HuH-7 (cell line): Measurements from ENCODE around the gene PPP1R1C.

Source experiments
- DNase-seq: peaks from one replicate; pipeline ENCODE4 v3.0.0; 2011; ENCODE audit warnings: low spot score

Gene PPP1R1C

DNA sequence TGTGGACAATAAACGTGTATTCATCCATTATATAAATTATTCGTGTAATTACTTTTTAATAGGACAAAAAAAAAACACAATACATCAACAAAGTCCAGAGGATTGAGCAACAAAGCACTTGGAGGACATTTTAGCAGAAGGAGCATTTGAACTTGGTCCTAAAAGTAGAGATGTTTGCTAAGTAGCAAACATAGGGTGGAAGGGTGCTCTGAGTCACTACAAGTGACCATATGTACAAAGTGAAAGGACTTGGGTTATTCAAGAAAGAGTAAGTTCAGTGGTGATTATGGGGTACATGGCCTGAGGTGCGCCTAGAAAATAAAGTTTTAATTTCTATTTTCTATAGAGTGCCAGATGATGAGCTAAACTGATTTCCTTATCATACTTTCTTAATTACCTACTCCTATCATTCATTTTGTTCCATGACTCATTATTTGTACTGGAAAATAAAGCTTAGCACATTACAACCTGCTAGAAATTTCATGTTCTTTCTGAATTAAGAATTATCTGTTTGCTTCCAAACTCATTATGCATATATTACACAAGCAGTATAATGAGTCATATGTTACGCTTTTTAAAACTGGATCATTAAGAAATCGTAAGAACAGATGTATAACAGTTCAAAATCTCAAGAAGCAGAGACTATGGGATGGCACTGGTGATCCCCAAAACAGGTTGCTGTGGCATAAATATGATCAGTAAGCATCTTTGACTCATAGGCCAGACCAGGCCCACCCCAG is 13.1 kb upstream of the PPP1R1C start:
- DNase-seq = no peak

DNA sequence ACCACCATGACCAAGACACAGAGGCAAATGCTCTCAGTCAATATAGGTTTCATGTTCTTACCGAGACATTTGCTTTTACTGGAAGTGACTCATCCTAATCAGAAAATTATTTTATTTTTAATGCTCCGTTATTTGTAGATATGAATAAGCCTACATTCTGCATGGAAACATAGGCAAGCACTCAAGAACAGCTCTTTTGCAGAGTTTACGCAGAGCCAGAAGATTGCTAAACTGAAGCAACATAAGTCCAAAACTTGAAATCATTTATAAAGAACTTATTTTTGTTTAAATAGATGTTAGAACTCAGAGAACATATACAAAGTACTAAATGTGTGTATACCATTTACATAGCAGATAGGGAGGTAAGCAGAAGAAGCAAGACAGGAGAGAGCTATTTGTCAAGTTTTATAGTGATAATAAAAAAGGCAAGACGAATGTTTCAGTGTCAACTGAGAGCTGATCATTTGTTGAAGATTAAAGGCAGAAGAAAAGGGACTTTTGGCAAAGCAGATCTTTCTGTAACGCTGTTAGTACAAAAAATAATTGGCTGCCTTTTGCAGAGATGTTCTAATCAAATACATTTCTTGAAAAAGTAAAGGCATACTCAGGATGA is 12.4 kb upstream of the PPP1R1C start:
- no peak for DNase-seq

DNA sequence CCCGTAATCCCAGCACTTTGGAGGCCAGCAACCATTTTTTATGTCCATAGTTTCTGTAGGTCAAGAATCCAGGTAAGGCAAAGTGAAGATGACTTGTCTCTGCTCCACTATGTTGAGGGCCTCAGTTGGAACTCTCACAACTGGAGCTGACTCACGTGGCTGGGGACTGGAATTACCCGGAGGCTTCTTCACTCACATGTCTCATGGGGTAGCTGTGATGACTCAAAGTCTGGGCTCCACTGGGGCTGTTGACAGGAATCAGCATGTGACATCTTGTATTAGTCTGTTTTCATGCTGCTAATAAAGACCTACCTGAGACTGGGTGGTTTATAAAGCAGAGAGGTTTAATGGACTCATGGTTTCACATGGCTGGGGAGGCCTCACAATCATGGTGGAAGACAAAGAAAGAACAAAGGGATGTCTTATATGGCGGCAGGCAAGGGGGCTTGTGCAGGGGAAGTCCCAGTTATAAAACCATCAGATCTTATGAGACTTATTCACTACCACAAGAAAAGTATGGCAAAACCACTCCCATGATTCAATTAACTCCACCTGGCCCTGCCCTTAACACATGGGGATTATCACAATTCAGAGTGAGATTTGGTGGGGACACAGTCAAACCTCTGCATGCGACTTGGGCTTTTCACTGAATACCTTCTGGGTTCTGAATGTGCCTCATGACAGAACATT is 7.8 kb upstream of the PPP1R1C start:
- no peak for DNase-seq

DNA sequence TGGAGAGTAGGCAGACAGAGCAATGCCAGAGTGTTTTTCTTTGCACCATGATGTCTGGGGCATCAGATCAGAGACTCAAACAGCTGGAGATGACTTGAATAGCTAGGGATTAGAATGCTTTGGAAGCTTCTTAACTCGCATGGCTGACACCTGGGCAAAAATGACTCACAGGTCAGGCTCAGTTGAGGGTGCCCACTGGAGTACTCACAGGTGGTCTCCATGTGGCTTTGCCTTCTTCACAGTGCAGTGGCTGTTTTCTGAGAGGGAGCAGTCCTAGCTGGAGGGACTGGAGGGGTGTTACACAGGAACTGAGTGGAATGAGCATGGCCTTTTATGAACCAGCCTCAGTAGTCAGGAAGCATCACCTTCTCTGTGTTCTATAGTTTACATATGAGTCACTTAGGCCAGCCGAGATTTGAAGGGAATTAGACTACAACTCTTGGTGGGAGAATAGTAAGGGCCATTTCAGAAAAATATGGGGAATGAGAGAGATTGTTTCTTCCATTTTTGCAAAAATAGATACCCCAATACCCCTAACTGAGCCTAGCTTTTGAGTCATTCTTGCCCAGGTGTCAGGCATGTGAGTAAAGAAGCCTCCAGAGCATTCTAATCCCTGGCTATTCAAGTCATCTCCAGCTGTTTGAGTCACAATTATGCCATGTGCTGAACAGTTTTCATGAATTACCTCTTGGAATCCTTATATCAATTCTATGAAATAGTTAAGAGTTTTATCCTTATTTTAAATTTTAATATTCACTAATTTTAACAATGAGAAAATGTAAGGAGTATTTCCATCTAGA is 7.1 kb upstream of the PPP1R1C start:
- no peak for DNase-seq

DNA sequence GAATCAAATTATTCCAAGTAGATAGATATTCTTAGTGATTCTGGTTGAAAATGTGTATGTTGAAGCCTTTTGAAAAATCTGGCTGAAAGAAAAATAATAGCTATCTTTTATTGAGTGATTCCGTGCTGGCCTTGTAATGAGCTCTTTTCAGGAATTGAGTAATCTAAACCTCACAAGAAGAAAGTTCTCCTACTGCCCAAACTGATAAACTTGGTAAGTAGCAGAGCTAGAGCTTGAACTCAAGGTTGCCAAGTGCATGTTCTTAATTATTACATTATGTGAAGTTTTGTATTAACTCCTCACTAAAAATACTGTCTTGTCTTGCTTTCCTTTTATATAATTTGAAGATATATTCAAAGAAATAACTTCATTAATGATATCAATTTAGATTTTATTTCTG is 1.6 kb upstream of the PPP1R1C start:
- DNase-seq = no peak

DNA sequence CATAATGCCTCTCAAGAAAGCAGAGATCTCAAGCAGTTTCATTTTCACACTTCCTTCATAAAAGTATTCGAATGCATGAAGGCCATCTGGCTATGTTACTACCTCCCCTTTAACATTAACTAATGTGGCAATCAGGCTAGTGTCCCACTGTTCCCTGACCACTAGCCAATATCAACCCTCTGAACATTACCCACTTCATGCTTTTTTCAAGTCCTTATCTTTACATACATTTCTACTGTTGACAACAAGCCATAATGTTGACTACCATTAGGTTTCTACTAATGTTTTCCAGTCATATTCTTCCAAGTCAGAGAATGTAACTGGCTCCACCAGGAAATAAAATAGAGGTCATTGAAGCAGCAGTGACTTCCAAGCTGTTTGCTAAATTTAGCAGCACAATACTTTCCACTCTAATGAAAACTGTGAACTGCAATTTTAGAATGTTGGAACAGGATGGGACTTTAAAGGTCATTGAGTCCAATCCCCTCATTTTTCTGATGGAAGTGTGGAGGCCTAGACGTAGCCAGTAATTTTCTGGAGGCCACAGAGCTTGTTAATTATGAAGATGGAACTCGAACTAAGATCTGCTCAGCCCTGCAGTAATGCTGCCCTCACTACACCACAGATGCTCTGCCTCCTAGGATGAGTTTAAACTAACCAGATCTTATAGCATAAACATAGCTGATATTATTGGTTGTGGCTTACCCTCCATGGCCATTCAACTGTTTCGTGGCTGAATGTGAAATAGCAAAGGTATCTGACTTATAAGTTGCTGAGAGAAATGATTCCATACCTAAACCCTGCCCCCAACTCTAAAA is 630 bp upstream of the PPP1R1C start:
- DNase-seq = no peak

DNA sequence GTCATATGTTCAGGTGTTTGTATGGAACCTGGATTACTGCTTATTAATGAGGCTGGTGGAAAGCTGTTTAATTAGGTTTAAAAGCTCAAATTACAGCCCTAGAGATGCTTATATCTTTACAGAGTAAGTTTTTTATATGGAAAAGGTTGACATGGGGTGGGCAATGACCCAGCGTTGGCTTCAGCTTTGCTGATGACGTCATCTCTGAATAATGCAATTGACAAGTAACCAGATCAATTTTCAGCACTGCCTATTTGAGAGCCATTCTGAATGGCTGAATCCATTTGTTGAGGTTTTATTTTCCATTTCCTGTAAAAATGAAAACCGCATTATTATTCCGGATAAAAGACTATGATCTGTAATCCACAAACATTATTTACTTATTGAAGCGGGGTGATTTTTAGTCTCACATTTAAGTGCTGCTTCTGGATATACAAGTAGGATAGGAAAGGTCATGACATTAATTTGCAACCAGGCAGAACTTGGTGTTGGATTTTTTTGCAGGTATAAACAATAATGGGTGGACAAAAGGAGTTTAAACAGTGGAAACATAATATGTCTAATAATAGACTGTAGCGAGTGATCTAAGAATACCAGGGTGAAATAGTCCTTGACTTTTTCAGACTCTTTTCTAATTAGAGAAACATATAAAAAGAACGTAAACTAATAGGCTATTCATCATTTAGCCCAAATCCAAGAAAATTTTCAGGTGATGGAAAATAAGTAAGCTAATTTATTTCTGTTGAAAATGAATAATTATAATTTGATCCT is 2.7 kb downstream of the PPP1R1C start:
- no peak for DNase-seq

DNA sequence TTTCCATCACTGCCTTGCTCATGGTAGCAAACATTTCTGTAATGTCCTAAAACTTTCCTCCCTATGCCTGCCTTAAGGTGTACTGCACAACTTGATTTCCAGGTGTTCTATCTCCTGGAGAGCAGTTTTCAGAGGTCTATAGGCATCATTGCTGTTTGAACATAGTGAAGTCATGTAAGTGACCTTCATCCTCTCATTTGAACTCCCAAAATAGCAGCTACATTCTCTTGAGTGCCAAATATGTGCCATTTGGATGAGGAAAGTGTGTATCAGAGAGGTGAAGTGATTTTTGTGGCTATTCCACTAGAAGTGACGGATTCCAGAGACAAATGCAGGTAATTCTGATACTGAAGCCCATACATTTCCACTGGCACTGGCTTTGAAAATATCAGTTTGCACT is 3.4 kb downstream of the PPP1R1C start:
- no peak for DNase-seq

DNA sequence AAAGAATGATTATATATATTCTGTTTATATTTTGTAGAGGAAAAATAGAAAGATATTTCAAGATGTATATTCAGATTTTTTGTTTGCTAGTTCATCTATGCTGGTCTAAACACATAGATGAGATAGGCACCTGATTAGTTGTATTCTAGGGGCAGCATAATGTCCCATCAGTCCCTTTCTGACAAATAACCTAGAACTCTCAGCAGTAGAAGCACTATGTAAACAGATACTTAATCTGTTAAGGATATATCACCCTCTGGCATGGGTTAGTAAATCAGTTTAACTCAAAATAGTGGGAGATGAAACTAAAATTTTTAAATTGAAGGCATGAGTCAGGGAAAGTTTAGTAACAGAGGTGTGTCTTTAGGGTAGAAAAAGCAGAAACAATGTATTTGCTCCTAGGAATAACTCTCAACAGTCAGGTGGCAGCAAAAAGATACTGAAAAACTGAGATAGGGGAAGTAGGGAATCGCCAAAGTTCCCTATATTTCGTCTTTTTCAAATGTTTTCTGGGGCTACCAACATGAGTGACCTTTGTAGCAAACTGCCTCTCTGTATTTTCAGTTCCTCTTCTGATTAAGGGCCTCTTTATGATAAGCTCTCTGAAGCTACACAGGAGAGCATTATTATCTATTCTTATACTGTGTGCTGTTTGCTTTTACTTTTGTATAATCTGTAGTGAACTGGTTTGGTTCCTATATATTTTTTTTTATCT is 5.7 kb downstream of the PPP1R1C start:
- no peak for DNase-seq

DNA sequence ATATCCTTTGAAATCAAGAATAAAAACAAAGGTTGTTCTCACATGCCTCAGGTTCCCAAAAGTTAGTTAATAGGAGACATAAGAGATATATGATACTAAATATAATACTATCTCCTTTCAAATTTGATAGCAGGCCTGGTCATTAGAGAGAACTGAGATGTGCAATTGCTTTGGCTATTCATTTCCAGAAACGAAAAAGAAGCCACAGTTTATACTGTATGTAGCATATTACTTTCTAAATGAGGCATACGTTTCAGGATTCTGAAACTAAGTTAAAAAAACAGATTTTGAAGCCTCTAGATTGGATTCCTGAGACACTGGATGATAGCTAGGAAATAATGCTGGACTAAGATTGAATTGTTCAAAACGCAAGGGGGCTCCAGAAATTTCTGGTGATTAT is 7.1 kb downstream of the PPP1R1C start:
- DNase-seq = no peak

DNA sequence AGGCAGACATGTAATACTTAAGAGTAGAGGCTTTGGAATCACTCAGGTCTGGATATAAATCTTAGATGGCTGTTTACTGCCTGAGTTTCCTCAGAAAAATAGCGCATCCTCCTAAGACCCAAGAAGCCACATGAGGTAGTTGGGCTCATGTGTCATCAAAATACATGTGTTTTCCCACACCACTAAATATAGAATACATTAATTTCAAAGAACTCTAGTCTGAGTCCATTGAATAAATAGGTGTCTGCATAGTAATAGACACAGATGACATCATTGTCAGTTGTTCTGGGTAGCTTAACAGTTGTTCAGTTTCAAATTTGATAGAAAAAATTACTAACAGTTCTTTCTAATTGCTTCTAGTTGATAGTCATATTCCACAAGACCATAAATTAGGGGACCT is 9.6 kb downstream of the PPP1R1C start:
- DNase-seq = no peak

DNA sequence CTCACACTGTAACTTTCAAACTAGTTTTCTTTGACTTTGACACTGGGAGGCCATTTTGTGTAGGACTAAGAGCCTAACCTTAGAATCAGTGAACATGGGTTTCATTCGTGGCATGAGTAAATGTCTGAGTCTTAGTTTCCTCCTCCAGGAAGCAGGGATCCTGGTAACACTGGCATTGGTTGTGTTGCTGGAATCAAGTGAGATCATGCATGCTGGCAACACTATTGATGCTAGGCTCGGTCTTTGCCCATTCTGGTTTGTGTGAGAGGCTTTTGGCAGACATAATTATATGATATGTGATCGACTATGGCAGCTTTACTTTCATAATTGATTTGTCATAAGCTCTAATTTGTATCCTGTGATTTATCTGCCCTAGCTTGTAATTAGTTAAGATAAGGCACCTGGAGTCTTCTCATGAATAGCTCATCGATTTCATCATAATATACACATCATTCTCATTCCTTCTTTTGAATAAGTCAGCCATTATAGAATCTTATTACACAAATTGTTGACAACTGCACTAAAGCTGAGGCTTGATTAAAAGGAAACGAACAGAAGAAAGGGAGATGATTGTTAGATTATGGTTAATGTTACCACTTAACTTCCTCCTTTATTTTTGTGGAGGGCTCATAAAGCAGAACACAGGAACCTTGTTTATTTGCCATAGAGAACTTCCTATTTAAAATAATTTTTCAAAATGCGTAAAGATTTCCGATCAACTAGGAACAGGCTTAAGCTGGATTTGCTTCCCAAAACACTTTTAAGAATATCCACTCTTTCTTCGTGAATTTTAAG is 12.6 kb downstream of the PPP1R1C start:
- no peak for DNase-seq

DNA sequence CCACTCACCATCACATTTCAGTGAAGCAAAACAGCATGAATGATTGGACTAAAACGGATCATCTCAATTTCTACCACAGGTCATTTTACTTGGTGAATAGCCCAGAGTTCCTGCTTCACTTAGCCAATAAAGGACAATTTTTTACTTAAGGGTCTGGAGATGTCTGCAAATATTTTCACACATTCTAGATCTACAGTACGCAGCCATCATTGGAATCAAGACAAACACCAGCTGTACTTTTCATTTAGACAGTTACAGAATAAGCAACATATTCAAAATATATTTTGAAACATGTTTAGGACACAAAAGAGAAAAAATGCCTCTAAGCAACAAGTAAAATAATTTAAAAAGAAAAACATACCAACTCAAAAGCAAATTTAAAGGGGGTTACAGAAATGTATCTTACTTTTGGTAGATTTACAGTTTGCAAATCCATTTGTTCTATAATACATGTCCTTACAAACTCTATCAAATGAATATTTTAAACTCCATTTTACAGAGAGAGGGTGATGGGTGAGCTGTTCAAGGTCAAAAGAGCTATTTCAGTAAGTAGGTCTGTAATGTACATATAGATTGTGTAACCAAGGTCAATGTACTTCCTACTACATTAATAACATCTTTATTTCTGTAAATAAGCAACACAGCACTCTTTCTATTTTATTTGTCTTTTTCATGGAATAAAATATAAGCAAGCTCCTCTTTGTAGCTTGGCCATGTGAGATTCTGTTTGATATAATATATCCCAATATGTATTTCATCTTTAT is 13.4 kb downstream of the PPP1R1C start:
- no peak for DNase-seq

DNA sequence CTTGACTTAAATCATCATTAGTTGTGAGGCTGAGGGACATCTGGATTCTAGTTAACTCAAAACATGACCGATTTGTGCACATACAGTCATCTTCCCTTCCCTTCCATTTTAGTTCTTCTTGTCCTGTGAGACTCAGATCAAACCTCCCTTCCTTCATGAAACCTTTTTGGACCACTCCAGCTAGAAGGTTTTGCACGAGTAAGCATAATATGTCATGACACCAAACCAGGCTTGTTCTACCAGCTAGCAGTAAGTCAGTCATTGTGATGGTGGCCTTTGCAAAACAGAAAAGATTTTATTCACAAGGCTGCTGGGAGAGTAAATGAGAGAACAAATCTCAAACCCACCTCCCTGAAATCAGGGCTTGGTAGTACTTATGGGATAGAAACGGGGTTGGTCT is 14.3 kb downstream of the PPP1R1C start:
- DNase-seq = no peak

DNA sequence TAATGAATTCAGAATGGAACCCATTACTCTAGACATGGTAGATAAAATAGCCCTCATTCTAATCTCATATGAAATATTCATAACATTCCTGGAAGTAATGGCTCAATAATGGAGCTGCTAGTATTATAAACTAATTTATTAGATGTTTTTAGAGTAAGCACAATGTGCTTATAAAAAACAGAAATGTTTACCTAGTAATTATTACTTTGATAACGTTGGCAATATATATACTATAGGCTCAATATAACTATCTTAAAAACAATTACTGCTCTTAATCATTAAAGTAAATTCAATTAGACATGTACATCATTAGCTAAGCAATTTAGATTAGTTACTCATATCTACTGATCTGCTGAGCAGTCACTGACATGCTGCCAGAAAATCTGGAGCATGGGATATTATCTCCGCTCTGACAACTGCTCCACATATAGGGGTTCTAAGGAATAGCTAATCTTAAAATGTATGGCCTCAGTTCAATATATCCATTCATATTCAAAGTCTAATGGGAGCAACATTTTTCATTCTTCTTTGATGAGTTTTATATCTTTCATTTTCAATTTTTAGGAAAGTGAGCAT is 19.4 kb downstream of the PPP1R1C start:
- DNase-seq = no peak

DNA sequence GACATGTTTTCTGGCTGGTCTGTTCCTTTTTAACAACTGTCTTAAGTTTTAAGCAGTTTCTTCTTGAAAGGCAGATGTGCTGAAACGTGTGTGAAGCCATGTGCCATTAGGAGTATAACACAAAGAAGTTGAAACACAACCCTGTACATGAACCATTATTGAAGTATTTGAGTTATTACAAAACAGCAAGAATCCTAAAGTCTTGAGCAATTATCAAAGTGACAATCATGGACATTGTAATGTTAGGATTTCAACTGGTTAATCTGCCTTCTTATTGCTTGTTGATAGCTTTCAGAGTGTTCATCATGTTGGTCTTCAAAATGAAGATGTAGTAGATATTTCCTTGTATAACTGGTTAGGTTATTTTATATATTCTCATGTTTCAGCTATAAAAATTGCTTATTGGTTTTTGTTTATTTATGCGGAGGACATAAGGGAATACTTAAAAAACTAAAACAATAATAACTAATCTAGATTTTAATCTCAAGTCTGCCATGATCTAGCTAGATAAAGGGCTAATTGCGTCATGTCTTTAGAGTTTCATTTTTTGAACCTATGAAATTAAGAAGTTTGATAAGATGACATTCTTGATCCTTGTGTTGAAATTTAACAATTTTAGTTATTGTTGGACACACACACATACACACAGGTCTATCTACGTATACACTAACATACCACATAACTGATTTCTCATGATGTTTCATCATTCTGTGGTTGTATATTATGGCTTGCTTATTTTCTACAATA is 21.1 kb downstream of the PPP1R1C start:
- DNase-seq = no peak

DNA sequence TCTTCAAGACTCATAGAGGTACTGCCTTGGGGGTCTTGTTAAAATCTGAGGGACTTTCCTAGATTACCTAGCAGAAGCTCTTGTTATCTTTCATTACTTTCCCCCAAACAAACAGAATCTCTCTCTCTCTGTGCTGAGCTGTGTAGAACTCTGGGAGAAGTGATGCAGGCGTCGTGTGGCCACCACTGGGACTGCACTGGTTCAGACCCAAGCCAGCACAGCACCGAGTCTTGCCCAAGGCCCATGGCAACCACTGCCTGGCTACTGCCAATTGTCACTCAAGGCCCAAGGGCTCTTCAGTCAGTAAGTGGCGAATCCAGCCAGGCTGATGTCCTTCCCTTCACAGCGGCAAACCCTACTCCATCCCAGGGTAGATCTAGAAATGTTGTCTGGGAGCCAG is 28.6 kb downstream of the PPP1R1C start:
- no peak for DNase-seq
